Sigmoid colon (tissue), 7 donors: ENCODE results near the gene BRD9. TPM values are rescaled to one million over a fixed set of nuclear protein-coding genes. Genes with fewer than 3 reads are reported as not detected.
"Not testable (repeated sequence)": the region's sequence is repeated elsewhere in the genome, so short reads cannot be mapped to it uniquely, and the experiment has no call there.

Experiments
- DNase-seq: peaks from one replicate; pipeline ENCODE4 v3.0.0-alpha.2; 2019
- H3K27ac ChIP-seq, 4 donors: fragments of 200-600 bp; sonication (generic); one replicate each; pipeline ENCODE4 v1.5.1; 2016 to 2019; ENCODE audit warnings: mild to moderate bottlenecking in 1 of 4
- H3K27me3 ChIP-seq, 3 donors: fragments of 200-600 bp; sonication (generic); one replicate each; pipeline ENCODE4 v1.5.1; 2019; ENCODE audit warnings: mild to moderate bottlenecking in 1 of 3
- H3K36me3 ChIP-seq, 4 donors: fragments of 200-600 bp; sonication (generic); one replicate each; pipeline ENCODE4 v1.5.1; 2016 to 2019
- H3K4me1 ChIP-seq, 4 donors: fragments of 200-600 bp; sonication (generic); one replicate each; pipeline ENCODE4 v1.5.1; 2017 to 2019
- H3K4me3 ChIP-seq, 4 donors: fragments of 200-600 bp; sonication (generic); one replicate each; pipeline ENCODE4 v1.5.1; 2017 to 2019; ENCODE audit warnings: mild to moderate bottlenecking in 2 of 4, moderate library complexity in 1 of 4
- H3K9me3 ChIP-seq, 4 donors: fragments of 200-600 bp in 3 of 4; sonication (generic) in 3 of 4; one replicate each; pipeline versions ENCODE4 v1.5.1 to v1.6.1; 2013 to 2019
- CTCF ChIP-seq, 4 experiments: fragments of 450-650 bp in 3 of 4; fragments of 200-600 bp in 1 of 4; IDR thresholded peaks; one replicate each; pipeline ENCODE4 v1.5.1; 2016 to 2019; ENCODE audit warnings: antibody characterized with exemption in 4 of 4, mild to moderate bottlenecking in 3 of 4, moderate library complexity in 2 of 4
- EP300 ChIP-seq, 4 donors: sonication (generic); formaldehyde crosslinking; IDR thresholded peaks; one replicate each; pipeline ENCODE4 v1.6.1; 2017; ENCODE audit warnings: antibody characterized with exemption in 4 of 4
- POLR2A ChIP-seq, 2 donors: fragments of 450-650 bp; IDR thresholded peaks; one replicate each; pipeline ENCODE4 v1.6.1; 2016; ENCODE audit warnings: antibody characterized with exemption in 2 of 2, mild to moderate bottlenecking in 2 of 2, moderate library complexity in 2 of 2
- POLR2AphosphoS5 ChIP-seq, 4 donors: sonication (generic); formaldehyde crosslinking; IDR thresholded peaks; one replicate each; pipeline ENCODE4 v1.6.1; 2017; ENCODE audit warnings: antibody characterized with exemption in 4 of 4
- WGBS, 2 donors: extraction: QIAGEN DNeasy Blood & Tissue Kit; methylation state at CpG; one replicate each; pipeline ENCODE4 v1.1.7; 2013; 5-methylcytosine and 5-hydroxymethylcytosine counted together
- intact Hi-C: fragments of 100-400 bp; cut with DNase I; formaldehyde crosslinking; loops from one replicate; pipeline ENCODE4 v1.15.1; 2023
- polyA plus RNA-seq, 3 donors: library from polyadenylated mRNA; stranded (reverse); fragments of 200-250 nt; gene quantifications; one replicate each; pipeline ENCODE4 v1.2.3, GENCODE V29; 2013
- total RNA-seq, 4 donors: library from RNA; depleted of rRNA; stranded (reverse); fragments of >200 nt; gene quantifications; one replicate each; pipeline ENCODE4 v1.1.0, GENCODE V29; 2016
- donor health status: healthy with polysubstance abuse.
- donor health status: Bipolar disorder and iron deficiency.
- donor health status: healthy.

The BRD9 gene
- total and polyA plus RNA-seq, 7 donors, result 12.9 to 38.8 (median 22.4) TPM

DNA sequence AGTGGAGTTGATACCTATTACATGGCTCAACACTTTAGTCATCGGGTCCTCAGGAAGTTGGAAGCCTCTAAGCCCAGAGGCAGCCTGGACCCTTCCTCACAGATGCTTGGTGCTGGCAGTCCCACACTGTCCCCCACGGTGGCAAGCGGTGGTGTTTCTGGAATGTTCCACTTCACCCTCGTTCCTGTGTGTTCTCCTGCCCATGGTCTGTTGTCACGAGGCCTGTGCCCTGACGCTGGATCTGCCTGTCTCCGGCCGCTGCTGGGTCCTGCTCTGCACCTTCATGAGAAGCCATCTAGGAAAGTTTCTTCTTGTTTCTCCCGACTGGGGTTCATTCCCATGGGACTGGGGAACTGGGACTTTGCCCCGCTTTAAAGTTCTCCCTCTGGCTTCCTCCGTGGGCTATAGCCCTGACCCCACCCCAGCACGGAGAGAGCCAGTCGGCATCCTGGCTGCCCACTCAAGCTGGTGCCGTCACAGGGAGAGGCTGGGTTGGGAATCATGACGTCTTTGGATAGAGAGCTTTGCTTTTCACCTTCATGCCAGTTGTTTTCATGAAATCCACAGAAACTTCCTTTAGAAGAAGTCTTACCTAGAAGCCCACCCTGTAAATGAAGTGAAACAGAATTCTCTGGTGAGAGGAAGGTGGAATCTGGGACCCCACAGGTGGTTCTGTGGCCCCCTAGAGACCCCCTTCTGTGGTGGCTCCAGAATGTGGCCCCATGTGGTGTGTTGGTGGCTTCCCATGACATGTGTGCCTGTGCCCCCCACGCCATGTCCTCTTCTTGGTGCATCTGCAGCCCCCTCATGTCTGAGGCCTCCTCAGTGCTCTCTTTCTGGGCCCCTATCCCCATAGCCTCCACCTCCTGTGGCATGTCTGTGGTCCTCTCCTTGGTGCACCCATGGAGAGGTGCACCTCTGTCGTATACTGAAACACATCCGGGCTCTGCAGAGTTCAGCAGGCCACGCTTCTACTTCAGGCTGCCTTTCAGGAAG, 43.8 kb upstream of the BRD9 start:
- no peaks in the 10 kb centered on the region for H3K9me3 ChIP-seq
- DNase-seq, result peak; percentile 54
- H3K27me3 ChIP-seq, result no peaks in the 10 kb centered on the region
- H3K4me1 ChIP-seq, result no peaks in the 10 kb centered on the region
- intact Hi-C loops, result no loop called here
- H3K27ac ChIP-seq, result no peak overlapping the region
- no peak for TF ChIP-seq EP300 (IDR thresholded peaks at IDR 0.05)
- no peak for TF ChIP-seq POLR2A (IDR thresholded peaks at IDR 0.05)
- no peak for TF ChIP-seq CTCF (IDR thresholded peaks at IDR 0.05)
- no peak for TF ChIP-seq POLR2AphosphoS5 (IDR thresholded peaks at IDR 0.05)
- no peak overlapping the region for H3K4me3 ChIP-seq
- no peaks in the 10 kb centered on the region for H3K36me3 ChIP-seq
- WGBS, 2 donors, result 76 to 90% methylated on average over 19 of the region's 19 CpGs

GRCh38 chr5:935510-936084, 43.0 kb upstream of the BRD9 start:
- DNase-seq, result peak; percentile 29
- intact Hi-C loops, result no loop called here
- WGBS, 2 donors, result 74 to 82% methylated on average over 5 of the region's 5 CpGs

GRCh38 chr5:934381-934967, 41.9 kb upstream of the BRD9 start:
- H3K4me3 ChIP-seq, H3K4me1 ChIP-seq, H3K36me3 ChIP-seq, intact Hi-C loops, H3K9me3 ChIP-seq, H3K27ac ChIP-seq, H3K27me3 ChIP-seq: not testable (repeated sequence)
- DNase-seq, result peak; percentile 34
- WGBS, 2 donors, result 88 to 90% methylated on average over 3 of the region's 3 CpGs

More at GRCh38 chr5:935510-936084, 43.0 kb upstream of the BRD9 start:
- Histone ChIP-seq H3K4me1 (no peaks in the 10 kb centered on the region), H3K27ac (no peak overlapping the region), H3K27me3 (no peaks in the 10 kb centered on the region), H3K9me3 (no peaks in the 10 kb centered on the region), H3K4me3 (no peak overlapping the region), H3K36me3 (no peaks in the 10 kb centered on the region)
- TF ChIP-seq CTCF (IDR thresholded peaks at IDR 0.05), result no peak
- TF ChIP-seq EP300 (IDR thresholded peaks at IDR 0.05), result no peak
- TF ChIP-seq POLR2AphosphoS5 (IDR thresholded peaks at IDR 0.05), result no peak
- TF ChIP-seq POLR2A (IDR thresholded peaks at IDR 0.05), result no peak

- H3K9me3 ChIP-seq, H3K4me3 ChIP-seq, H3K4me1 ChIP-seq, intact Hi-C loops, H3K36me3 ChIP-seq, H3K27me3 ChIP-seq: not testable (repeated sequence)
- DNase-seq, result peak; percentile 36
- H3K27ac ChIP-seq, result peak overlapping the region in 1 of 4 donors; percentile 53
These were observed 41.4 kb upstream of the BRD9 start for GRCh38 chr5:933951-934350.

DNA sequence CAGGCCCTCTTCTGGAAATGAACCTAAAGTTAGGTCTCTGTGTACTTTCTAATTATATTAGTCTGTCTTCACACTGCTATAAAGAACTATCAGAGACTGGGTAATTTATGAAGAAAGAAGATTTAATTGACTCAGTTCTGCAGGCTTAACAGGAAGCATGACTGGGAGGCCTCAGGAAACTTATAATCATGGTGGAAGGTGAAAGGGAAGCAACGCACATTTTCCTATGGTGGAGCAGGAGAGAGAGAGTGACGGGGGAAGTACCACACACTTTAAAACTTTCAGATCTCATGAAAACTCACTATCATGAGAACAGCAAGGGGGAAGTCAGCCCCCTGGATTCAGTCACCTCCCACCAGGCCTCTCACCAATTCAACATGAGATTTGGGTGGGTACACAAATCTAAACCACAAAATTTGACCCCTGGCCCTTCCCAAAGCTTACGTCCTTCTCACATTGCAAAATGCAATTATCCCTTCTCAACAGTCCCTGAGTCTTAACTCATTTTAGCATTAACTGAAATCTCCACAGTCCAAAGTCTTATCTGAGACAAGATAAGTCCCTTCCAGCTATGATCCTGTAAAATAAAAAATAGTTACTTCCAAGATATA, 40.8 kb upstream of the BRD9 start:
- intact Hi-C loops, result no loop called here
- TF ChIP-seq POLR2A (IDR thresholded peaks at IDR 0.05) (no peak), CTCF (IDR thresholded peaks at IDR 0.05) (no peak), EP300 (IDR thresholded peaks at IDR 0.05) (no peak), POLR2AphosphoS5 (IDR thresholded peaks at IDR 0.05) (no peak)
- H3K9me3 ChIP-seq, result no peaks in the 10 kb centered on the region
- H3K4me3 ChIP-seq, result no peak overlapping the region
- peak overlapping the region in 3 of 4 donors; percentile 47 to 70 (median 53) for H3K27ac ChIP-seq
- WGBS, 2 donors, result 80 to 91% methylated on average over 3 of the region's 3 CpGs
- no peak for DNase-seq
- H3K36me3 ChIP-seq, result no peaks in the 10 kb centered on the region
- H3K4me1 ChIP-seq, result no peaks in the 10 kb centered on the region
- H3K27me3 ChIP-seq, result no peaks in the 10 kb centered on the region
